ENCODE measurements around the gene UGT2B10.

UGT2B10 gene

GRCh38 chr4:68861057-68861456 lies 45.3 kb downstream of the UGT2B10 start:
- TF ChIP-seq SIN3A (IDR thresholded peaks at IDR 0.05; ENCODE audit: borderline replicate concordance, insufficient read depth, low read length) (no peak), POLR2AphosphoS5 (IDR thresholded peaks at IDR 0.05; ENCODE audit: low read depth, low read length) (no peak)

- TF ChIP-seq POLR2AphosphoS5 (IDR thresholded peaks at IDR 0.05; ENCODE audit: low read depth, low read length): no peak
- no peak for TF ChIP-seq FOXP2 (optimal IDR thresholded peaks at IDR 0.05; ENCODE audit: borderline replicate concordance, extremely low read depth, extremely low read length, insufficient read depth)
- TF ChIP-seq, protein P1, sequence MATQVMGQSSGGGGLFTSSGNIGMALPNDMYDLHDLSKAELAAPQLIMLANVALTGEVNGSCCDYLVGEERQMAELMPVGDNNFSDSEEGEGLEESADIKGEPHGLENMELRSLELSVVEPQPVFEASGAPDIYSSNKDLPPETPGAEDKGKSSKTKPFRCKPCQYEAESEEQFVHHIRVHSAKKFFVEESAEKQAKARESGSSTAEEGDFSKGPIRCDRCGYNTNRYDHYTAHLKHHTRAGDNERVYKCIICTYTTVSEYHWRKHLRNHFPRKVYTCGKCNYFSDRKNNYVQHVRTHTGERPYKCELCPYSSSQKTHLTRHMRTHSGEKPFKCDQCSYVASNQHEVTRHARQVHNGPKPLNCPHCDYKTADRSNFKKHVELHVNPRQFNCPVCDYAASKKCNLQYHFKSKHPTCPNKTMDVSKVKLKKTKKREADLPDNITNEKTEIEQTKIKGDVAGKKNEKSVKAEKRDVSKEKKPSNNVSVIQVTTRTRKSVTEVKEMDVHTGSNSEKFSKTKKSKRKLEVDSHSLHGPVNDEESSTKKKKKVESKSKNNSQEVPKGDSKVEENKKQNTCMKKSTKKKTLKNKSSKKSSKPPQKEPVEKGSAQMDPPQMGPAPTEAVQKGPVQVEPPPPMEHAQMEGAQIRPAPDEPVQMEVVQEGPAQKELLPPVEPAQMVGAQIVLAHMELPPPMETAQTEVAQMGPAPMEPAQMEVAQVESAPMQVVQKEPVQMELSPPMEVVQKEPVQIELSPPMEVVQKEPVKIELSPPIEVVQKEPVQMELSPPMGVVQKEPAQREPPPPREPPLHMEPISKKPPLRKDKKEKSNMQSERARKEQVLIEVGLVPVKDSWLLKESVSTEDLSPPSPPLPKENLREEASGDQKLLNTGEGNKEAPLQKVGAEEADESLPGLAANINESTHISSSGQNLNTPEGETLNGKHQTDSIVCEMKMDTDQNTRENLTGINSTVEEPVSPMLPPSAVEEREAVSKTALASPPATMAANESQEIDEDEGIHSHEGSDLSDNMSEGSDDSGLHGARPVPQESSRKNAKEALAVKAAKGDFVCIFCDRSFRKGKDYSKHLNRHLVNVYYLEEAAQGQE (IDR thresholded peaks at IDR 0.05; ENCODE audit: insufficient read depth in 1 of 2, low read depth in 2 of 2, low read length in 2 of 2): no peak
- TF ChIP-seq SIN3A (IDR thresholded peaks at IDR 0.05; ENCODE audit: borderline replicate concordance, insufficient read depth, low read length): no peak
- TF ChIP-seq TAF1 (IDR thresholded peaks at IDR 0.05; ENCODE audit: borderline replicate concordance, insufficient read depth, low read length): no peak
These were observed 48.8 kb downstream of the UGT2B10 start for GRCh38 chr4:68864438-68865187.

DNA sequence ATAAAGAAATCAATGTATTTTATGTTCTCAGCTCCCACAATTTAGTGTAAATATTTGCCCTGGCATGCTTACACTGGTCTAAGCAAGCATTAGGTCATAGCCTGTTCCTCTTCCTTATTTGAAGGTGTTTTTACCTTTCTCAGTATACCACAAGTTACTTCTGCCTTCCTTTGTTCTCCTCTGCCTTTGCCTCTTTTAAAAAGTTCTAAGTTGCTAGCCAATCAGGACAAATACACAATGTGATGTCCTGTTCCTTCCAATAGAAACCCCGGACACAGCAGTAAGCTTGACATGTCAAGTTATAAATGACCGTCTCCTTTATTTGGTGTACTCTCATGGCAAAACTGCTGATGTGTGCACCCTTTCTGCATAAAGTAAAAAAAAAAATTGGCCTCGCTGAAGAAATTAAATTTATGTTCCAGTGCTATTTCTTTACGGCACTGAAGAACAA lies 49.4 kb downstream of the UGT2B10 start:
- TF ChIP-seq SIN3A (IDR thresholded peaks at IDR 0.05; ENCODE audit: borderline replicate concordance, insufficient read depth, low read length): no peak
- no peak for TF ChIP-seq TAF1 (IDR thresholded peaks at IDR 0.05; ENCODE audit: borderline replicate concordance, insufficient read depth, low read length)
- TF ChIP-seq, protein P1 (IDR thresholded peaks at IDR 0.05; ENCODE audit: insufficient read depth in 1 of 2, low read depth in 2 of 2, low read length in 2 of 2): no peak
- TF ChIP-seq FOXP2 (optimal IDR thresholded peaks at IDR 0.05; ENCODE audit: borderline replicate concordance, extremely low read depth, extremely low read length, insufficient read depth): no peak
- no peak for TF ChIP-seq POLR2AphosphoS5 (IDR thresholded peaks at IDR 0.05; ENCODE audit: low read depth, low read length)

- TF ChIP-seq FOXP2 (optimal IDR thresholded peaks at IDR 0.05; ENCODE audit: borderline replicate concordance, extremely low read depth, extremely low read length, insufficient read depth) (no peak), POLR2AphosphoS5 (IDR thresholded peaks at IDR 0.05; ENCODE audit: low read depth, low read length) (no peak), TAF1 (IDR thresholded peaks at IDR 0.05; ENCODE audit: borderline replicate concordance, insufficient read depth, low read length) (no peak)
These were observed 50.0 kb downstream of the UGT2B10 start for GRCh38 chr4:68865760-68866159.

DNA sequence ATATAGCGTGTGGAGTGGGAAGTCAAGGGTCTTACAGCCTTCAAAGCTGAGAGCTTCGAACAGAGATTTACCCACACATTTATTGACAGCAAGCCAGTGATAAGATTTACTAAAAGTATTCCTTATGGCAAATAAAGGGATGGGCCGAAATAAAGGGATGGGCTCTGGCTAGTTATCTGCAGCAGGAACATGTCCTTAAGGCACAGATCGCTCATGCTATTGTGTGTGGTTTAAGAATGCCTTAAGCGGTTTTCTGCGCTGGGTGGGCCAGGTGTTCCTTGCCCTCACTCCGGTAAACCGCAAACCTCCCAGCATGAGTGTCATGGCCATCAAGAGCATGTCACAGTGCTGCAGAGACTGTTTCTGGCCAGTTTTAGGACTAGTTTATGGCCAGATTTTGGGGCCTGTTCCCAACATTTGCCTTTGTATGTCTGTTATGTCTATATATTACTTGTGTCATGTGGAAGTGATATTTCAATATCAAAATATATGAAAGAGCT lies 53.5 kb downstream of the UGT2B10 start:
- no peak for TF ChIP-seq FOXP2 (optimal IDR thresholded peaks at IDR 0.05; ENCODE audit: borderline replicate concordance, extremely low read depth, extremely low read length, insufficient read depth)
- TF ChIP-seq, protein P1 (IDR thresholded peaks at IDR 0.05; ENCODE audit: insufficient read depth in 1 of 2, low read depth in 2 of 2, low read length in 2 of 2): no peak
- no peak for TF ChIP-seq SIN3A (IDR thresholded peaks at IDR 0.05; ENCODE audit: borderline replicate concordance, insufficient read depth, low read length)
- no peak for TF ChIP-seq TAF1 (IDR thresholded peaks at IDR 0.05; ENCODE audit: borderline replicate concordance, insufficient read depth, low read length)
- TF ChIP-seq POLR2AphosphoS5 (IDR thresholded peaks at IDR 0.05; ENCODE audit: low read depth, low read length): no peak

Data from PFSK-1 (cell line).